HG03432 (cell line): ENCODE measurements around the gene SPATS2.
A peak's percentile ranks its signal among the peaks of the same experiment; 100 is the strongest.

Experiments used
- ATAC-seq: cut with Tn5 transposase; IDR thresholded peaks from one replicate; pipeline ENCODE4 v1.9.1; 2021; ENCODE audit warnings: mild to moderate bottlenecking, moderate library complexity; ENCODE audit not compliant: unreplicated experiment

The SPATS2 gene

GRCh38 chr12:49552014-49552413 lies 184.8 kb downstream of the SPATS2 start:
- ATAC-seq: no peak

- no peak for ATAC-seq
These were observed 185.2 kb downstream of the SPATS2 start for GRCh38 chr12:49552425-49552824.

- no peak for ATAC-seq
These were observed 185.6 kb downstream of the SPATS2 start for GRCh38 chr12:49552899-49553298.

- ATAC-seq: no peak
These were observed 186.3 kb downstream of the SPATS2 start for GRCh38 chr12:49553512-49554088.

GRCh38 chr12:49554266-49554665 lies 187.0 kb downstream of the SPATS2 start:
- ATAC-seq: no peak

GRCh38 chr12:49555631-49556390 lies 188.5 kb downstream of the SPATS2 start:
- no peak for ATAC-seq

GRCh38 chr12:49556391-49557186 lies 189.3 kb downstream of the SPATS2 start:
- ATAC-seq: no peak

- no peak for ATAC-seq
These were observed 190.1 kb downstream of the SPATS2 start for GRCh38 chr12:49557187-49557916.

GRCh38 chr12:49557917-49558215 lies 190.6 kb downstream of the SPATS2 start:
- no peak for ATAC-seq

GRCh38 chr12:49558526-49558925 lies 191.3 kb downstream of the SPATS2 start:
- no peak for ATAC-seq

GRCh38 chr12:49559011-49559675 lies 191.9 kb downstream of the SPATS2 start:
- no peak for ATAC-seq

- ATAC-seq: no peak
These were observed 193.4 kb downstream of the SPATS2 start for GRCh38 chr12:49560695-49561094.

- no peak for ATAC-seq
These were observed 195.0 kb downstream of the SPATS2 start for GRCh38 chr12:49562233-49562632.

GRCh38 chr12:49562831-49563230 lies 195.6 kb downstream of the SPATS2 start:
- ATAC-seq: no peak

GRCh38 chr12:49563951-49564685 lies 196.9 kb downstream of the SPATS2 start:
- no peak for ATAC-seq

- no peak for ATAC-seq
These were observed 197.6 kb downstream of the SPATS2 start for GRCh38 chr12:49564686-49565405.

GRCh38 chr12:49565406-49566265 lies 198.4 kb downstream of the SPATS2 start:
- ATAC-seq: no peak

- ATAC-seq: no peak
These were observed 199.1 kb downstream of the SPATS2 start for GRCh38 chr12:49566361-49566760.

GRCh38 chr12:49567302-49567610 lies 200.0 kb downstream of the SPATS2 start:
- peak; percentile 7 for ATAC-seq
